Epithelial cell of umbilical artery (primary cell): ENCODE results near the gene C6orf132. TPM values are rescaled to one million over a fixed set of nuclear protein-coding genes. Genes with fewer than 3 reads are reported as not detected.

Experiments
- total RNA-seq: library from RNA; depleted of rRNA; stranded (reverse); fragments of >200 nt; gene quantifications from 2 replicates; pipeline ENCODE4 v1.2.3, GENCODE V29; 2014

C6orf132 gene
- under 0.01 TPM in 1 of 2 replicates, not detected in the other for total RNA-seq

DNA sequence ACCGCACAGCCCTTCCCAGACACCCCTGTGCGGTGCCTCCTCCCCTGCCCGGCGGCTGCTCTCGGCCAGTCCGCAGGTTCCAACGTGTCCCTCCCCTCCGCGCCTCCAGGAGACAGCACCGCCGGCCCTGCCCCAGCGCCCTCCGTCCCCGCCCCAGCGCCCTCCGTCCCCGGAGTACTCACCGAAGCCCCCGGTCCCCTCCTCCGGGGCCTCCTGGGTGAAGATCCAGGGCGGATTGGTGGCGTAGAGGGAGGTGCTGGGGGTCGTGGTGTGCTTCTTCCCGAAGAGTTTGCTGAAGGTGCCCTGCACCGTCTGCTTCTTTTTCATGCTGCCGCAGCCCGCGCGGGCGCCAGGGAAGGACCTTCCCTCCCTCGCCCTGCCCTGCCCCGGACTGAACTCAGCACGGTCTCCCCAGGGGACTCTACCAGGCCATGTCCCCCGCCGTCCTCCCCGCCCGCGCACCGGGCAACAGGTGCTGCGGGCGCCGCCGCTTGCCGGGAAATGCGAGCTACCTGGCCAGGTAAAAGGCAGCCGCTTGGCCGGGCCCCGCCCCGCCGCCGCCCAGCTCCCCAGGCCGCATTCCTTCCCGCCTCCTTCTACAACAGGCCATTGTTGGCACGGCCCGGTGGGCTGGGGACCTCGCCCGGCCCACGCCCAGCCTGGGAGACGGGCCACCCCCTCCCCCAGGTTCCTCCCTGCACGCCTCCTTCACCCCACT is at the start of gene C6orf132:
Gene C6orf132, minus strand, starts transcription at position 503 of the 718 bp plus-strand sequence. Its CDS starts 176 bp downstream, at position 327.

GRCh38 chr6:42173101-42173500 is 30.7 kb upstream of the C6orf132 start, which contains the start of gene GUCA1A:
Gene GUCA1A, plus strand, starts transcription at chr6:42173364. Its CDS starts 250 bp downstream, at chr6:42173614.

Other genes starting within 250 kb of the C6orf132 start
- 0.97 and 2.7 TPM in 2 replicates for gene USP49, start 247.2 kb downstream of the C6orf132 start, total RNA-seq
- gene MED20, start 221.5 kb downstream of the C6orf132 start, total RNA-seq, result 34.1 and 54.7 TPM in 2 replicates
- 25.5 and 30.5 TPM in 2 replicates for gene BYSL, start 221.1 kb downstream of the C6orf132 start, total RNA-seq
- gene CCND3, start 200.8 kb downstream of the C6orf132 start, total RNA-seq, result 34.8 and 55.0 TPM in 2 replicates
- 15.6 and 28.4 TPM in 2 replicates for gene TAF8, start 92.1 kb downstream of the C6orf132 start, total RNA-seq
- not detected in 2 replicates for gene GUCA1A, start 30.7 kb upstream of the C6orf132 start, total RNA-seq
- 0.32 TPM in 1 of 2 replicates, not detected in the other for gene GUCA1B, start 52.3 kb upstream of the C6orf132 start, total RNA-seq
- 57.2 and 67.3 TPM in 2 replicates for gene MRPS10, start 75.2 kb upstream of the C6orf132 start, total RNA-seq